ENCODE data around the gene REL.
"Not testable (repeated sequence)": the region's sequence is repeated elsewhere in the genome, so short reads cannot be mapped to it uniquely, and the experiment has no call there.

The REL gene

DNA sequence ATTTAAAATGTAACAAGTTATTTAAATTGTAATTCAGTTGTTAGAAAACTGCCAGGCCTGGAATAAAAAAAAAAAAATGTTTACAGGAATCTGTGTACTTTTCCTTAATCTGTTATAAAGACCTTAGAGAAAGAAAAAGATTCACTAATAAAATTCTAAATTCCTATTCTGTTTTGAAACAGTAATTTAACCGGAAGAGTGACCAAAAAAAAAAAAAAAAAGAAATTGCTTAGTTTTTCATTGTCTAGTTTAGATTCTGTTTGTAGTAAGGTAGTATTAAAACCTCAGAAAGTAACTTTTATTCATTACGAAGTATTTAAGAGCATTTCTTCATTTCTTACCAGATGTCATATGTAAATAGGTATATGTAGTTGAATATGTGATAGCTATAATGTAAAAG is 2.5 kb downstream of the REL start:
- TF ChIP-seq, protein P1, sequence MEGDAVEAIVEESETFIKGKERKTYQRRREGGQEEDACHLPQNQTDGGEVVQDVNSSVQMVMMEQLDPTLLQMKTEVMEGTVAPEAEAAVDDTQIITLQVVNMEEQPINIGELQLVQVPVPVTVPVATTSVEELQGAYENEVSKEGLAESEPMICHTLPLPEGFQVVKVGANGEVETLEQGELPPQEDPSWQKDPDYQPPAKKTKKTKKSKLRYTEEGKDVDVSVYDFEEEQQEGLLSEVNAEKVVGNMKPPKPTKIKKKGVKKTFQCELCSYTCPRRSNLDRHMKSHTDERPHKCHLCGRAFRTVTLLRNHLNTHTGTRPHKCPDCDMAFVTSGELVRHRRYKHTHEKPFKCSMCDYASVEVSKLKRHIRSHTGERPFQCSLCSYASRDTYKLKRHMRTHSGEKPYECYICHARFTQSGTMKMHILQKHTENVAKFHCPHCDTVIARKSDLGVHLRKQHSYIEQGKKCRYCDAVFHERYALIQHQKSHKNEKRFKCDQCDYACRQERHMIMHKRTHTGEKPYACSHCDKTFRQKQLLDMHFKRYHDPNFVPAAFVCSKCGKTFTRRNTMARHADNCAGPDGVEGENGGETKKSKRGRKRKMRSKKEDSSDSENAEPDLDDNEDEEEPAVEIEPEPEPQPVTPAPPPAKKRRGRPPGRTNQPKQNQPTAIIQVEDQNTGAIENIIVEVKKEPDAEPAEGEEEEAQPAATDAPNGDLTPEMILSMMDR (IDR thresholded peaks at IDR 0.05; ENCODE audit: low read depth, low read length): no peak
- no peak for DNase-seq (ENCODE audit: extremely low read depth, low read depth)

DNA sequence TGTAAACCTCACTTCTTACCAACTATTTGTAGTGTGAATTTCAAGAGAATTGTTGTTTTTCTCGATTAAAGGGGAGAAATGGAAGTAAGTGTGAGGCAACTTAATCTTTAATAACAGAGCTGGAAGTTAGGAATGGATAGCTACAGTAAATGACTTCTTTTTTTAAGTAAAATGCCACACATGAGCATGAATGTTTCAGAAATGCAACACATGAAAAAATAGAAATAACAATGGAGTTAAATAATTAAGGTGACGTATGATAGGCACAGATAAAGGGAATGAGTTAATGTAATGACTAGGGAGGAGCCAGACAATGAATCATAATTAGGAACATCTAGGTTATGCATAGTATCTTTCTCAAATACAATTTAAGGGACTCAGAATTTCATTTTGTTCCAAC is 3.4 kb downstream of the REL start:
- no peak for DNase-seq (ENCODE audit: extremely low read depth, low read depth)
- TF ChIP-seq, protein P1 (IDR thresholded peaks at IDR 0.05; ENCODE audit: low read depth, low read length): no peak

DNA sequence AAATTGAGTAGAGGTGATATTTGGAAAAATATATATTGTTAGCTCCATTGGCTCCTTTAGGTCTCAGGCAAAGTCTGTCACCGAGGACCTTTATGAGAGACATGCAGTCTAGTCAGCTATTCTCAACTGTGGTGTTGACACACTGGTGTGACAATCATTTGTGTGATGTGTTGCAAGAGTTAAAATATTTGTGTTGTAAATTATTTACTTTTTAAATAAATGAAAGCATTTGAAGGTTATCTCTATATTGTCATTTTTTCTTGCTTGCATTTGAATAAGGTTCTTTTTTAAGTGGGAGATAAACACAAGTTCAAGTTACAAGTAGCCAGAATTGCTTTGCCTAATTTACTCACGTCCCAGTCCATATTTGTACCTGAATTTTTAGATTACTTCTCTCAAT is 4.3 kb downstream of the REL start:
- TF ChIP-seq, protein P1 (IDR thresholded peaks at IDR 0.05; ENCODE audit: low read depth, low read length): no peak
- no peak for DNase-seq (ENCODE audit: extremely low read depth, low read depth)

DNA sequence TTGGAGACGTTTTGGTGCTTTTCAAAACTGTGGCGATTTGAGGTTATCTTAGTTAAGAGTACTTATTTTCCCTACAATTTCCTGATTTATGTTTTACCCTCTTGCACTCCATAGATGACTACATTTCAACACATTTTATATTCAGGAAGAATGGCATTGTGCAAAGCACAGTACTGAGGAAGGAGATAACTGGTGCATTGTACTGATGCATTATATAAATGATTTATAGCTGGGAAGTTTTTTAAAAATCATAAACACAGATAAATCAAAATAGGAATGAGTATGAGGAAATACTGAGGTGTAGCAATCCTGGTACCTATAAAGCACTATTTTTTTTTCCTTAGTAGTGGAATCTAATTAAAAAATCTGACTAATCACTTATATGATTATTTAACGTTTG is 5.6 kb downstream of the REL start:
- no peak for DNase-seq (ENCODE audit: extremely low read depth, low read depth)

DNA sequence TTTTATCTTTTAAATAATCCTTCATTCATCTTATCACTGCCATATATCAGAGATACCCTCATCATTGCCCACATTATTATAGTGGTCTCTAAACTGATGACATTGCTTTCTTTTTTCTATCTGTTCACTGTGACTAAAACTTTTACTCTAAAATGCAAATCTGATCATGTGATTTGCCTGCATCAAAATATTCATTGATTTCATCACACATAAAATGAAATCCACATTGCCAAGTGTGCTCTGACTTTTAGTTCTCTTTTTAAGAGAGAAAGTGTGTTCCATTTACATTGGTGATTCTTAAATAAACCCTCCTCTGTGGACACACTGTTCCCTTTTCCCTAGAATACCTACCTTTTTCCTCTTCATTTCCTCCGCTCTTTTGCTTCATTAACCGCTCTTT is 7.5 kb downstream of the REL start:
- no peak for DNase-seq (ENCODE audit: extremely low read depth, low read depth)
- TF ChIP-seq, protein P1 (IDR thresholded peaks at IDR 0.05; ENCODE audit: low read depth, low read length): no peak

More for the DNA sequence above, 5.6 kb downstream of the REL start:
- TF ChIP-seq, protein P1 (IDR thresholded peaks at IDR 0.05; ENCODE audit: low read depth, low read length): no peak

DNA sequence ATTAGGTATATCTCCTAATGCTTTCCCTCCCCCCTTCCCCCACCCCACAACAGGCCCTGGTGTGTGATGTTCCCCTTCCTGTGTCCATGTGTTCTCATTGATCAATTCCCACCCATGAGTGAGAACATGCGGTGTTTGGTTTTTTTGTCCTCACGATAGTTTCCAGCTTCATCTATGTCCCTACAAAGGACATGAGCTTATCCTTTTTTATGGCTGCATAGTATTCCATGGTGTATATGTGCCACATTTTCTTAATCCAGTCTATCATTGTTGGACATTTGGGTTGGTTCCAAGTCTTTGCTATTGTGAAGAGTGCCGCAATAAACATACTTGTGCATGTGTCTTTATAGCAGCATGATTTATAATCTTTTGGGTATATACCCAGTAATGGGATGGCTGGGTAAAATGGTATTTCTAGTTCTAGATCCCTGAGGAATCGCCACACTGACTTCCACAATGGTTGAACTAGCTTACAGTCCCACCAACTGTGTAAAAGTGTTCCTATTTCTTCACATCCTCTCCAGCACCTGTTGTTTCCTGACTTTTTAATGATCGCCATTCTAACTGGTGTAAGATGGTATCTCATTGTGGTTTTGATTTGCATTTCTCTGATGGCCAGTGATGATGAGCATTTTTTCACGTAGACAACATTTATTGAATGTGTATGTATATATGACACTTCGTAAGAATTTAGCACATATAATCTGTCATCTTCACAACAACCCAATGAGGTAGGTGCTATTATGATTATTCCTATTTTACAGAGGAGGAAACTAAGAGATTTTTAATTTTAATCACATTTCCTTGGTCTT is 8.4 kb downstream of the REL start:
- not testable (repeated sequence) for DNase-seq (ENCODE audit: extremely low read depth, low read depth)

DNA sequence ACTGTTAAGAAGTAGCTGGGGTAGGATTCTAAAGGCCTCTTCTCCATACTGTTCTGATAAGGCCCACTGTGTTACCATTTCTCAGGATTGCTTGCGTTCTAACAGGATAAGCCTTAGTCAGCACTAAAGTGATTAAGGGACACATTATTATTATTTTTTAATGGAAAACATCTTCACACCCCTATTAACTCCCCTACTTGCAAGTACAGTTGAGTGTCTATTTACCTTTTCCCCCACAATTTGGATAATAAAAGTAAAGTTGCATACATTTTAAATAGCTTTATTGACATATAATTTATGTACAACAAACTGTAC is 9.0 kb downstream of the REL start:
- DNase-seq (ENCODE audit: extremely low read depth, low read depth): no peak
- TF ChIP-seq, protein P1 (IDR thresholded peaks at IDR 0.05; ENCODE audit: low read depth, low read length): no peak

DNA sequence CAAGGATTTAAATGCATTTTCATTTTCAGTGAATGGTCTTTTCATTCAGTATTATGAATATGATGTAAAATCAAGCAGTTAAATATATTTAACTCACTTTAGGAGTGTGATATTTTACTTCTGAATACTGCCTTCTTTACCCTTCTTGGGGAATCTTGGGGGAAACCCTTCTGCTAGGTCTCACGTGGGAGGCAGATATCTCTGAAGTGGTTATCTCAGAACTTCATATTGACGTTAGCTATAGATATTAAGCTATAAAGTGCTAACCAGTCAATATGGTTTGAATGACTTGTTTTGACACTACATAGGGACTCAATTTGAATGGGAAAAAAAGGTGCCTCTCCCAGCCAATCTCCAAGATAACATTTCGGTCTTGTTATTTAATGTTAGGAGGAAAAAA is 9.8 kb downstream of the REL start:
- no peak for DNase-seq (ENCODE audit: extremely low read depth, low read depth)
- TF ChIP-seq, protein P1 (IDR thresholded peaks at IDR 0.05; ENCODE audit: low read depth, low read length): no peak
